ENCODE data around the gene KLF1.

DNA sequence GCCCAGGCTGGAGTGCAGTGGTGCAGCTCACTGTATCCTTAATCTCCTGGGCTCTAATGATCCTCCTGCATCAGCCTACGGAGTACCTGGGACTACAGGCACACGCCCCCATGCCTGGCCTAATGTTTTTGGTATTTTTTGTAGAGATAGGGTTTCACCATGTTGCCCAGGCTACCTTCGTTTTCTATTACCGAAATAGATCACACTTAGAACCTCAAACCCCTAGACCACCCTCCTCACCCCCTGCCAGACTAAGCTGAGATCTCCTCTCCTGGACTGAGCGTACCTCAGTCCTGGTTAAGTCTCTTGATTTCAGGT lies 391 bp downstream of the KLF1 start:
- TF ChIP-seq, protein P1, sequence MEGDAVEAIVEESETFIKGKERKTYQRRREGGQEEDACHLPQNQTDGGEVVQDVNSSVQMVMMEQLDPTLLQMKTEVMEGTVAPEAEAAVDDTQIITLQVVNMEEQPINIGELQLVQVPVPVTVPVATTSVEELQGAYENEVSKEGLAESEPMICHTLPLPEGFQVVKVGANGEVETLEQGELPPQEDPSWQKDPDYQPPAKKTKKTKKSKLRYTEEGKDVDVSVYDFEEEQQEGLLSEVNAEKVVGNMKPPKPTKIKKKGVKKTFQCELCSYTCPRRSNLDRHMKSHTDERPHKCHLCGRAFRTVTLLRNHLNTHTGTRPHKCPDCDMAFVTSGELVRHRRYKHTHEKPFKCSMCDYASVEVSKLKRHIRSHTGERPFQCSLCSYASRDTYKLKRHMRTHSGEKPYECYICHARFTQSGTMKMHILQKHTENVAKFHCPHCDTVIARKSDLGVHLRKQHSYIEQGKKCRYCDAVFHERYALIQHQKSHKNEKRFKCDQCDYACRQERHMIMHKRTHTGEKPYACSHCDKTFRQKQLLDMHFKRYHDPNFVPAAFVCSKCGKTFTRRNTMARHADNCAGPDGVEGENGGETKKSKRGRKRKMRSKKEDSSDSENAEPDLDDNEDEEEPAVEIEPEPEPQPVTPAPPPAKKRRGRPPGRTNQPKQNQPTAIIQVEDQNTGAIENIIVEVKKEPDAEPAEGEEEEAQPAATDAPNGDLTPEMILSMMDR (IDR thresholded peaks at IDR 0.05) = no peak
- TF ChIP-seq POLR2A (IDR thresholded peaks at IDR 0.05) = no peak
